Measurements from ENCODE around the gene RMRP. TPM values are rescaled to one million over a fixed set of nuclear protein-coding genes. Genes with fewer than 3 reads are reported as not detected.

RMRP gene
- total RNA-seq, 1 donor from 2014 or later: 8,462 TPM

- Histone ChIP-seq H3K4me3 (no peak overlapping the region), H3K36me3 (peaks cover 16 to 100% of the 10 kb centered on the region in 2 donors), H3K4me1 (no peaks in the 10 kb centered on the region), H3K9me3 (no peaks in the 10 kb centered on the region), H3K27me3 (no peaks in the 10 kb centered on the region), H3K27ac (no peak overlapping the region)
- DNase-seq (ENCODE audit: extremely low spot score in 2 of 2): no peak
- TF ChIP-seq POLR2AphosphoS5 (IDR thresholded peaks at IDR 0.05; ENCODE audit: insufficient read depth in 1 of 2, low read depth in 1 of 2) (peak in 1 of 2 donors; percentile 6), POLR2A (IDR thresholded peaks at IDR 0.05) (no peak), CTCF (IDR thresholded peaks at IDR 0.05) (no peak)
- intact Hi-C loops (cut with DNase I): no loop called here
Observed at GRCh38 chr9:35703906-35704672, 46.3 kb upstream of the RMRP start.

GRCh38 chr9:35702696-35703095 is 44.9 kb upstream of the RMRP start:
- Histone ChIP-seq H3K4me3 (no peak overlapping the region), H3K27ac (no peak overlapping the region), H3K9me3 (no peaks in the 10 kb centered on the region), H3K27me3 (no peaks in the 10 kb centered on the region), H3K4me1 (no peaks in the 10 kb centered on the region), H3K36me3 (peaks cover 16 to 100% of the 10 kb centered on the region in 2 donors)
- intact Hi-C loops (cut with DNase I): no loop called here
- no peak for TF ChIP-seq CTCF (IDR thresholded peaks at IDR 0.05)
- DNase-seq (ENCODE audit: extremely low spot score in 2 of 2): no peak

- no peak for DNase-seq (ENCODE audit: extremely low spot score in 2 of 2)
- TF ChIP-seq POLR2A (IDR thresholded peaks at IDR 0.05) (no peak), CTCF (IDR thresholded peaks at IDR 0.05) (no peak), POLR2AphosphoS5 (IDR thresholded peaks at IDR 0.05; ENCODE audit: insufficient read depth in 1 of 2, low read depth in 1 of 2) (no peak)
- Histone ChIP-seq H3K27ac (no peak overlapping the region), H3K36me3 (peaks cover 14 to 90% of the 10 kb centered on the region in 2 donors), H3K4me3 (no peak overlapping the region), H3K27me3 (no peaks in the 10 kb centered on the region), H3K4me1 (no peaks in the 10 kb centered on the region), H3K9me3 (no peaks in the 10 kb centered on the region)
- intact Hi-C loops (cut with DNase I): no loop called here
Observed at GRCh38 chr9:35700942-35701341, 43.1 kb upstream of the RMRP start.

GRCh38 chr9:35700031-35700430 is 42.2 kb upstream of the RMRP start:
- no peaks in the 10 kb centered on the region for H3K9me3 ChIP-seq
- H3K36me3 ChIP-seq: peaks cover 12 to 80% of the 10 kb centered on the region in 2 donors
- H3K27me3 ChIP-seq: no peaks in the 10 kb centered on the region
- TF ChIP-seq POLR2A (IDR thresholded peaks at IDR 0.05): no peak
- no peak for TF ChIP-seq CTCF (IDR thresholded peaks at IDR 0.05)
- TF ChIP-seq POLR2AphosphoS5 (IDR thresholded peaks at IDR 0.05; ENCODE audit: insufficient read depth in 1 of 2, low read depth in 1 of 2): no peak
- intact Hi-C loops (cut with DNase I): no loop called here
- no peak for DNase-seq (ENCODE audit: extremely low spot score in 2 of 2)
- no peak overlapping the region for H3K27ac ChIP-seq
- no peaks in the 10 kb centered on the region for H3K4me1 ChIP-seq
- H3K4me3 ChIP-seq: no peak overlapping the region

- TF ChIP-seq POLR2A (IDR thresholded peaks at IDR 0.05) (no peak), POLR2AphosphoS5 (IDR thresholded peaks at IDR 0.05; ENCODE audit: insufficient read depth in 1 of 2, low read depth in 1 of 2) (no peak), CTCF (IDR thresholded peaks at IDR 0.05) (no peak)
- no peaks in the 10 kb centered on the region for H3K4me1 ChIP-seq
- H3K9me3 ChIP-seq: no peaks in the 10 kb centered on the region
- intact Hi-C loops (cut with DNase I): no loop called here
- no peak for DNase-seq (ENCODE audit: extremely low spot score in 2 of 2)
- no peaks in the 10 kb centered on the region for H3K27me3 ChIP-seq
- no peak overlapping the region for H3K4me3 ChIP-seq
- H3K36me3 ChIP-seq: peaks cover 5 to 62% of the 10 kb centered on the region in 2 donors
- no peak overlapping the region for H3K27ac ChIP-seq
Observed at GRCh38 chr9:35698231-35698630, 40.4 kb upstream of the RMRP start.

Data from vagina (tissue), 2 donors.